ENCODE data around the gene BCL2.
A peak's percentile ranks its signal among the peaks of the same experiment; 100 is the strongest.

BCL2 gene

GRCh38 chr18:63181706-63182309 is 137.8 kb downstream of the BCL2 start:
- no peak for DNase-seq (ENCODE audit: low read depth in 2 of 2)

- DNase-seq (ENCODE audit: low read depth in 2 of 2): no peak
These were observed 138.6 kb downstream of the BCL2 start for GRCh38 chr18:63180971-63181376.

GRCh38 chr18:63180321-63180720 is 139.2 kb downstream of the BCL2 start:
- no peak for DNase-seq (ENCODE audit: low read depth in 2 of 2)

DNA sequence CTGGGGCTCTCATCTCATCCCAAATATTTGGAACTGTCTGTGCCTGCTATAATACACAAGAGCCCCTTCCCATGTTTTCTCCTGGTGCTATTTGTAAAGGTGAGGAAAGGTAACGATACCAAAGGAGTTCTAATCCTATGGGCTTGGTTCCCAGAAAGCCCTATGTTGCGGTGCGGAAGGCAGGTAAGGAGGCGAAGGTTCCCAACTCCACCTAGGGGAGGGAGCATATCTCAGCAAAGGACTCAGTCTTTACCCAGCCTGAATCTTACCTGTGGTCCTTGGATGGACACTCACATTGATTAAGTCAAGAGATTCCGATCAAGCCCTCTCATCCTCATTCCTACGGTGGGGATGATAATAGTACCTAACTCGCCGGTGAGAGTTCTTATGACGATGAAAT is 140.1 kb downstream of the BCL2 start:
- DNase-seq (ENCODE audit: low read depth in 2 of 2): no peak

DNA sequence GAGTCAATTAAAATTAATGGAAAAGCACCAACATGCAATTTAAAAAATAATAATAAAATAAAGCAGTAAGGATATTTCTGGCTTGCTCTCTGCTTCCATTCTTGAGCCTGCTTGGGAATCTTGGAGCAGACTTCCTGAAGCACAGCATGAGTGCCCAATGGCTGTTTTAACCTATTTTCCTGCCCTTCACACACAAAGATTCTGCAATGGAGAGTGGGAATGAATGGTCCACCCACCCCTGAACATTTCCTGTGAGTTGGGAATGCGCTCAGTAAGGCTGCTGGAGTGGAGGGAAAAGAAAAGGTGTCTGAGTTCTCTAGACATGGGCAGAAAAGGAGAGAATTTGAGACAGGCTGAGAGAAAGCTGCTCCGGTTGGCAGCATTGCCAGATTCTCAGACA is 140.6 kb downstream of the BCL2 start:
- DNase-seq (ENCODE audit: low read depth in 2 of 2): no peak

DNA sequence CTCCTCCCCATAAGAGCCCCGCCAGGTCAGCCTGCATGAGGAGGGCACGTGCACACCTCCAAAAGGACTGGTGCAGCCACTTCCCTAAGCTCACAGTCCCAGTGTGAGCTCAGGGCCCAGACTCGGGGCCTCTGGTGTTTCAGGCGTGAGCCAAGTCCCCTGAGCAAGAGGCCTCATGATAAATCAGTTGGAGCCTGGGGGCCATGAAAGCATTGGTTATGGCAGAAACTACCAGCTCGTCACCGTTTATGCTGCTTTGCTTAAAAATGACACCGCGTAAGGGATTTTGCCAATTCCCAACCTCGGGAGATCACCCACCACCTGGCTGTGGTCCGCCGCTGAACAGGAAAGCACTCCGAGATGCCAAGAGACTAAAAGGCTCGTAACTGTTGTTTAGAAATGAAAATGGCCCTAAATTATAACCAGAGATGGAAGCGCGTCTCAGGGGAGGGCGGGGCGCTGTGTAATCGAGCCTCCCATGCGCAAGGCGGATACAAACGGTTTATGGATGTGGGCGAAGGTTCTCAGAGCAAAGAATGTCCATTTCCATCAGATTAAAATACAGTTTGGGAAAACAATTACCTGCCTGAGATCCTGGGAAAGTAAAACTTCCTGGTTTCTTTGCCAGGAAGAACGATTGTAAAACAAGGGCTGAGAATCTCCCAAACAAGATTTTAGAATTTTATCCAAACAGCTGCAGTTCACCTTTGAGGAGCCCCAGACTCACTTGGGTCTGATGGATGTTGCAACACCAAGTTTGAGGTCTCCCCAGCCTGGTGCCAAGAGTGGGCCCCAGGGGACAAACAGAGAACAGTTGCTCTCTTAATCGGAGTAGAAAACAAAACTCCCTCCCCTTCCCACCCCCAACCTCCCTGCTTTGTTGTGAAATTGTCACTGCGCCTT is 141.4 kb downstream of the BCL2 start:
- DNase-seq (ENCODE audit: low read depth in 2 of 2): no peak

DNA sequence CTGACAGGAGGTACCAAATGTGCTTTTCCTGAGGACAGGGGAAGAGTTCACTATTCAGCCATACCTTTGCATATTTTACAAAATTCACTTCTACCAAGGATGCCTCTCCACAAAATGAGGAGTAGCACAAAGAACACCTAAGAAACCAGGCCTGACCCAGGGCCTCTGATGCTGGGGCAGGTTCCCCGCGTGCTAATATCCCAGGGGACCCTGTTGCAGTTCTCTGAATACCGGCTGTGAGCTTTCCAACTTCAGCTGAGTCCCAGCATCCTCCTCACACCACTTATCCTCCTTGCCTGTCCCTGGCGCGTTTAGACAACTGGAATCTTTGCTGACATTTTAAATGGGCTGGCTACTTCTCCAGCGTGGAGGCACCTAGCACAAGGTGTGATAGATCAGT is 142.3 kb downstream of the BCL2 start:
- no peak for DNase-seq (ENCODE audit: low read depth in 2 of 2)

- no peak for DNase-seq (ENCODE audit: low read depth in 2 of 2)
These were observed 144.3 kb downstream of the BCL2 start for GRCh38 chr18:63175264-63175663.

DNA sequence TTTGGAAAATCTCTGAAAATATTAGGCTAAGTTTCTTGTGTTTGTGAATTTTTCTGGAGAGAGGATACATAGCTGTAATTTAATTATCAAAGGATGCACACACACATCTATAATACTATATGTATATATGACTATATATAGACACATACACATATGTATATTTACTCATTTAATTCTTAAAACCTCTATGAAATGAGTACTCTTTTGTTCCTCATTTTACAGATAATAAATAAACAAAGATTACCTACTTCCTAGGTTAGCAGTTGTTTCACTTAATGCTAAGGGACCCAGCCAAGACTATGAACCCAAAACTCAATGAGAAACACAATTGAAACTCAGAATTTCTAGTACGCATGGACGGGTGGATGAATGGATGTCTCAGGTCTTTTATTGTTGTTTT is 145.6 kb downstream of the BCL2 start:
- DNase-seq (ENCODE audit: low read depth in 2 of 2): no peak

- DNase-seq (ENCODE audit: low read depth in 2 of 2): no peak
These were observed 149.7 kb downstream of the BCL2 start for GRCh38 chr18:63169853-63170252.

- no peak for DNase-seq (ENCODE audit: low read depth in 2 of 2)
These were observed 151.3 kb downstream of the BCL2 start for GRCh38 chr18:63168287-63168686.

- no peak for DNase-seq (ENCODE audit: low read depth in 2 of 2)
These were observed 153.4 kb downstream of the BCL2 start for GRCh38 chr18:63166142-63166541.

DNA sequence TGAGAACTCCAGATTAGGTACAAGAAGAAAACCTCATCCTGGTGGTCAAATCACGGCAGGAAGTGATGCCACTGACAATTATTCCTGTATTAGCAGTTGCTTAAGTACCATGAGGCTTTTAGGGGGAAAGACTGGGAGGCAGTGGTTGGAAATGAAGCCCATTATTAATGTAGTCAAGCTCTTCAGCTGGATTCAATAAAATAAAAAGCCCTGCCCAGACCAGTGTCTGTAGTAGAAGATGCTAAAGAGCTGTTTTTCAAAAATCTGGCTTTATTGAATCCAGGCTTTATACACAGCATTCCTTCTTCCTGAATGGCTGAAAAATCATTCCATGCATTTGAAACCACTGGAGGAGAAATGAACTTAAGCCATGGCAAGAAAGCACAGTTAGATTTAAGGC is 155.2 kb downstream of the BCL2 start:
- DNase-seq (ENCODE audit: low read depth in 2 of 2): no peak

- no peak for DNase-seq (ENCODE audit: low read depth in 2 of 2)
These were observed 157.1 kb downstream of the BCL2 start for GRCh38 chr18:63162271-63163014.

GRCh38 chr18:63161761-63162195 is 157.8 kb downstream of the BCL2 start:
- peak; percentile 49 to 56 for DNase-seq (ENCODE audit: low read depth in 2 of 2)

- DNase-seq (ENCODE audit: low read depth in 2 of 2): no peak
These were observed 158.4 kb downstream of the BCL2 start for GRCh38 chr18:63161032-63161760.

- no peak for DNase-seq (ENCODE audit: low read depth in 2 of 2)
These were observed 159.2 kb downstream of the BCL2 start for GRCh38 chr18:63160172-63160995.

DNA sequence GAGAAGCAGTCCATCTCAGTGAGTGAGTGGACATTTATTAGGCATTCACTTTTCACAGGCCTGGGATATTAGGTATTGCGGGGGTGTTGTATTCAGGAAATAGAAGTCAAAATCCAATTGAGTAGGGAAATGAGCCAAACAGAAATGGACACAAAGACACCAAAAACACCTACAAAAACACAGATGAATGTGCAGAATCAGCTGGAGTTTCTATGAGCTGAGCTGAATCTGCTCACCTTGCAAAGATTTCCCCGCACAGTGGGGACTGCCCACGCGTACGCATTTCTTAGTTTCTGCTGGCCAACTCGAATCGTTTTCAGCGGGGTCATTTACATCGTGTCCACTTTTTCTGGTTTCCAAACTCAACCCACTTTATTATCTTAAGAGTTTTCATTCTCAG is 160.0 kb downstream of the BCL2 start:
- DNase-seq (ENCODE audit: low read depth in 2 of 2): no peak

DNA sequence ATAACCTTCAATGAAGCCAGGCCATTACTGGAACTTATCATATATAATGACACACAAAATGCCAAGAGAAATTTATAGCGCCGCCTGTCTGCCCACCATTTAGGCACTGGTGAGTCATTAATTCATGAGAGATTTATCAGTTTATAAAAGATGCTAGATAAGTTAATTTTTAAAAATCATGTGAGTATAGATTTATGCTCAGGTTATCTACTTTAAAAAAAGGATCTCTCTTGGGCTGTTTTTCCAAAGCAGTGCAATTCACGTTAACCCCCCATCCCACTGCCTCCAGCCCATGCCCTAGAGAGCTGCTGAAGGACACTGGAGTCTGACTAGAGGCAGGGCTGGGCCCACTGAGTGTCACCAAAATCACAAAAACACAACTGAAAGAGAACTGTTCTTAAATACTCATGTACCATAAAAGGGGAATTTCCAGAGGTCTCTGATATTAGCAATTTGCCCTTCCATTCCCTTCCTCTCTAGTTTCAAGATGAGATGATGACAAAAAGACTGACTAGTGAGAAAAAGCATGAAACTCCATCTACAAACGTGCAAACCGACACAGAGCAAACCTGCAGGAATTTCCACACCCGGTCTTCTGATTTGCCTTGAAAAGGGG is 160.8 kb downstream of the BCL2 start:
- DNase-seq (ENCODE audit: low read depth in 2 of 2): no peak

DNA sequence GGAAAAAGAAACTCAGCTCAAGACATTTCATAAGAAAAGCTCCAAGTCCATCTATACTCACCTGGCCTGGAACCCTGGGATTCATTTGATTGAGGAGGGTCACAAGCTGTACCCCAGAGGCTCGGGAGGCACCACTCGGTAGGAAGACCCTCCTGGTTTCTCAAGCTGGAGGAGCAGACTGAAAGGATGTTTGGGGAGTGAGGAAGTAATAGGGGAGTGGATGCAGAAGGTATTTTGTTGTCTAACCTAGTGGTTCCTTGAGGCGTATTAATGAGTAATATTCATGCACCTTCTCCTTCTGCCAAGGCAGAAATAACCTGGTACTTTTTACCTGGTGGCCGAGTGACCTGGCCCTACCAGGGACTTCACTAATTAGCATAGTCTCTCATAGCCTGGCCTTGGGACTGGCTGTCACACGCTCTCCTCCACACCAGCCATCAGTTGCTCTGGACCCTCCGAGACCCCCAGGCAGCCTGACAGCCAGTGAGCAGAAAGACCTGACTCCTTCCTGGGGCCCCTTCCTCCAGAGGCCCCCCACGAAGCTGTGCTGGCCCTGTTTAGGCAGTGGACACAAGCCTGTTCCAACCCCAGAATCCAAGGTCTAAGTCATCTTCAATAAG is 161.4 kb downstream of the BCL2 start:
- no peak for DNase-seq (ENCODE audit: low read depth in 2 of 2)
